HG02623 (cell line): ENCODE data around the gene NCKIPSD.

ENCODE experiments used
- ATAC-seq: cut with Tn5 transposase; IDR thresholded peaks from one replicate; pipeline ENCODE4 v1.9.1; 2021; ENCODE audit warnings: moderate library complexity; ENCODE audit not compliant: unreplicated experiment

NCKIPSD gene

DNA sequence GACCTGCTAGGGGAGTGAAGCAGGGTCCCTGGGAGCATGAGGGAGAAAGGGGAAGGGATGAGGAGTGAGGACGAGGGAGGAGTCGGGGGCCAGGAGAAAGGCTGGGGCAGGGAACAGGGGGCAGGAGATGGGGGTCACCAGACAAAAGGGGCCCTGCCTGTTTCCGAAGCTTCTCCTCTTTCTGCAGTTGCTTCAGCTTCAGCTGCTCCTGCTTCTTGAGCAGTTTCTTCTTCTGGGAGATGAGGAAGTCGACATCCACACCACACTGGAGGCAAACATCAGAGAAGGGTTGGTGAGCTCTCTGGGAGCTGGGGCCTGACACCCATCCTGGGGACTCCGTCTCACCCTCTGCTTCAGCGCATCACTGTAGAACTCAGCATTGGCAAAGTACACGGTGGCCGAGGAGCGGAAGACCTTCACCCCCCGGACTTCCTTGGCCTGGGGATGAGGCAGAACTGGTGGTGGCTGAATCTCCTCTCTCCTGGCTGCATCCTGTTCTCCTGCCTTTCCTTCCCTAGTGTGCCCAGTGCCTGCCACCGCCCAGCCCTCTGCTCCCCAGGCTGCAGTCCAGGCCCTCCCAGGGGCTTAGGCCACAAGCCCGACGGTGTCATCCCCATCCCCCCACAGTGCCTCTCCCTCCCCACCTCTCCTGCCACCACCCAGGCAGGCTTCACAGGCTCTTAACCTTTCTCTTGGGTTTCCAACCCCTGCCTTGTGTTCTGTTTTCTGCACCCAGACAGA, 57.3 kb downstream of the NCKIPSD start:
- ATAC-seq = no peak

DNA sequence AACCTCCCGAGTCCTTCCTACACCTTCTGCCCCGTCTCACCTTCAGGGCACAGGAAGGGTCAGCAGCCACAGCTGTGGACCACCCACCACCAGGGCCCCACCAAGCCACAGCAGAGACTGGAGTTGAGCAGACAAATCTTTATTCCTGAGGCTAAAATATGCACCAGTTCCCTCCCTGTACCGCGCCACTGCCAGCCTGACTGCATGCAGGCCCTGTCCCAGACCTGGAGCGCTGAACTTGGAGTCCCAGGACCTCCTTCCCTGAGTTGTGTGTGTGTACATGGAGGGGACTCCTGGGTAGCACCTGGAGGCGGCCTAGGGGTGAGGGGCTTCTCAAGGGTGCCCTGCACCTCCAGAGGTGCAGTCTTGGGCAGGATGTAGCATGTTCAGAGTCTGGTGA, 60.1 kb downstream of the NCKIPSD start:
- no peak for ATAC-seq

DNA sequence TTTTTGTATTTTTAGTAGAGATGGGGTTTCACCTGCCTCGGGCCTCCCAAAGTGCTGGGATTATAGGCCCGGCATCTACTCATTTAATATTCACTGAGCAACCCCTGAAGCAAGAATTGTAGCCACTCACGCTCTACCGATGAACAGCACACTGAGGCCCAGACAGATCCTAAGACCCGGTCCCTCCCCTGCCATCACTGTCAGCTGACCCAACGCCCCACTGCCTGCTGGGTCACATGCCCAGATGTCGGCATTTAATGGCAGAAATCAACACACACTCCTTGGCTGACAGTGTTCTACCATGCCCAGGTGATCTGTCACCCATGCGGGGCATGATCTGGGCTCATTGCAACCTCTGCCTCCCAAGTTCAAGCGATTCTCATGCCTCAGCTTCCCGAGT, 60.9 kb downstream of the NCKIPSD start:
- no peak for ATAC-seq

DNA sequence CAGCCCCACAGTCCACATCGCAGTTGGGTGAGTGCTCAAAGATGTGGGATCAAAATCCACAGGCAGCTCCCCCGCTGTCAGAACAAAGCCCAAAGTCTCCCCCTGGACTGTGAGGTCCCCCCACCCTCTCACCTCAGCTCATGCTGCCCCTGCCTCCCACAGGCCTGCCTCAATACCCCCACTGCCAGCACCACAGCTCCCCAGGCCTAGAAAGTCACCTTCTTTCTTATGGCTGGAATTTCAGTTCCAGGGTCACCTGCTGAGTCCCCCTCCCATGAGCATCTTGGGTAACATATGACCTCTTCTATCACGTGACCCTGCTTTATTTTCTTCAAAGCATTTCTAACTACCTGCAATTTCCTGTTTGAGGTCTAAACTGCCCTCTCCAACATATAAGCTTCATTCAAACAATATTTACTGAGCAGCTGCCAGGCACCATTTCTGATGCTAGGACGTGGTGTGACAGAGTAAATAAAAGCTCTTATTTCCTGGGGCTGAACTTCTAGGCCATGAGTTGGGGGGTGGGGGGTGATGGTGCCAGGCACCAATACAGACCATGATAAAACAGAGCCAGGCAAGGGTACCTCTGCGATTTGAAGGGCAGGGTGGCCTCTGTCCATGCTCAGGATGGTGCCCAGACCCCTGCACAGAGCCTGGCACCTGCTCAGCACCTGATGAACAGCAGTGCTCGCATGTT, 61.7 kb downstream of the NCKIPSD start:
- ATAC-seq = no peak
